ENCODE results near the gene NEGR1. TPM values are rescaled to one million over a fixed set of nuclear protein-coding genes. Genes with fewer than 3 reads are reported as not detected.

The NEGR1 gene
- total RNA-seq, 1 experiment from 2014 or later, result 0.44 TPM

GRCh38 chr1:71857862-71858261 is 424.5 kb downstream of the NEGR1 start:
- Histone ChIP-seq H3K9me3 (ENCODE audit: insufficient read depth, low read depth) (no peaks in the 10 kb centered on the region), H3K79me2 (ENCODE audit: low read depth) (no peaks in the 10 kb centered on the region), H3K36me3 (ENCODE audit: low read depth) (no peaks in the 10 kb centered on the region), H3K4me3 (no peak overlapping the region), H3K27ac (no peak overlapping the region), H3K4me2 (no peak overlapping the region), H2AFZ (no peak overlapping the region), H3K9me2 (ENCODE audit: insufficient read depth) (no peaks in the 10 kb centered on the region), H4K20me1 (ENCODE audit: insufficient read depth) (no peaks in the 10 kb centered on the region), H3K27me3 (ENCODE audit: insufficient read depth, low read depth) (no peaks in the 10 kb centered on the region), H3F3A (ENCODE audit: insufficient read depth, low read depth) (no peaks in the 10 kb centered on the region), H3K4me1 (replicated peaks; ENCODE audit: insufficient read depth) (no peaks in the 10 kb centered on the region)
- DNase-seq, result no peak
- intact Hi-C loops (cut with micrococcal nuclease; ENCODE audit: unreplicated experiment), result no loop called here
- TF ChIP-seq CTCF (conservative IDR thresholded peaks at IDR 0.05), result no peak
- no peak for TF ChIP-seq EZH2 (IDR thresholded peaks at IDR 0.05; ENCODE audit: low read depth)
- ChIA-PET CTCF (no interaction called here), POLR2A (ENCODE audit: unreplicated experiment) (no interaction called here)
- no TSS peak for BruUV-seq (replicated peaks)

DNA sequence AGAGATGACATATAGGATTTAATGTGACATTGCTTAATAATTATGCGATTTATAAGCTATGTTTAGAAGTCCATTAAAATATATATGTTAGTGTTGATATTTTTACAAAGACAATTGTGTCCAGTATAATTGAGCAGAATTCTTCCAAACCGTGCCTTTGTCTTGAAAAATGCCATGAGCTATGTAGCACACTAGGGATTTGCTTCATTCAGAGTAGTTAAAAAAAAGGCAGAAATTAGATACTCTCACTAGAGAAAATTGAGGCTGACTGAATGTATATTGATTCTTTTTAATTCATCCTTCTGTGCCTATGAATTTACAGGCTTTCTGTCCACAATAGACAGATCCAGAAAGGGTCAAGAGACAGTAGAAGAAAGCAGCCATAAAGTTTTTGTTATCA is 429.0 kb downstream of the NEGR1 start:
- no peaks in the 10 kb centered on the region for H3K36me3 ChIP-seq (ENCODE audit: low read depth)
- no peaks in the 10 kb centered on the region for H3K4me1 ChIP-seq (replicated peaks; ENCODE audit: insufficient read depth)
- intact Hi-C loops (cut with micrococcal nuclease; ENCODE audit: unreplicated experiment), result no loop called here
- no peak for DNase-seq
- H3K27ac ChIP-seq, result no peak overlapping the region
- H3K9me3 ChIP-seq (ENCODE audit: insufficient read depth, low read depth), result no peaks in the 10 kb centered on the region
- no peaks in the 10 kb centered on the region for H3K79me2 ChIP-seq (ENCODE audit: low read depth)
- no peaks in the 10 kb centered on the region for H4K20me1 ChIP-seq (ENCODE audit: insufficient read depth)
- POLR2A ChIA-PET (ENCODE audit: unreplicated experiment), result no interaction called here
- no peaks in the 10 kb centered on the region for H3K9me2 ChIP-seq (ENCODE audit: insufficient read depth)
- no peaks in the 10 kb centered on the region for H3K27me3 ChIP-seq (ENCODE audit: insufficient read depth, low read depth)
- H3F3A ChIP-seq (ENCODE audit: insufficient read depth, low read depth), result no peaks in the 10 kb centered on the region
- H2AFZ ChIP-seq, result no peak overlapping the region
- H3K4me3 ChIP-seq, result no peak overlapping the region
- no peak overlapping the region for H3K4me2 ChIP-seq
- BruUV-seq (replicated peaks), result no TSS peak
- TF ChIP-seq EZH2 (IDR thresholded peaks at IDR 0.05; ENCODE audit: low read depth), result no peak
- TF ChIP-seq CTCF (conservative IDR thresholded peaks at IDR 0.05), result no peak
- CTCF ChIA-PET, result no interaction called here

- DNase-seq, result no peak
- Histone ChIP-seq H3K4me1 (replicated peaks; ENCODE audit: insufficient read depth) (no peaks in the 10 kb centered on the region), H2AFZ (no peak overlapping the region), H3F3A (ENCODE audit: insufficient read depth, low read depth) (no peaks in the 10 kb centered on the region), H3K36me3 (ENCODE audit: low read depth) (no peaks in the 10 kb centered on the region), H3K27ac (no peak overlapping the region), H3K4me2 (no peak overlapping the region), H3K9me3 (ENCODE audit: insufficient read depth, low read depth) (no peaks in the 10 kb centered on the region), H3K79me2 (ENCODE audit: low read depth) (no peaks in the 10 kb centered on the region), H3K9me2 (ENCODE audit: insufficient read depth) (no peaks in the 10 kb centered on the region), H3K27me3 (ENCODE audit: insufficient read depth, low read depth) (no peaks in the 10 kb centered on the region), H4K20me1 (ENCODE audit: insufficient read depth) (no peaks in the 10 kb centered on the region), H3K4me3 (no peak overlapping the region)
- POLR2A ChIA-PET (ENCODE audit: unreplicated experiment), result no interaction called here
- no peak for TF ChIP-seq CTCF (conservative IDR thresholded peaks at IDR 0.05)
- no peak for TF ChIP-seq EZH2 (IDR thresholded peaks at IDR 0.05; ENCODE audit: low read depth)
- CTCF ChIA-PET, result no interaction called here
- no TSS peak for BruUV-seq (replicated peaks)
- intact Hi-C loops (cut with micrococcal nuclease; ENCODE audit: unreplicated experiment), result no loop called here
Observed at GRCh38 chr1:71850936-71851335, 431.4 kb downstream of the NEGR1 start.

Measured in PC-9 (cell line).